ENCODE data around the gene STK31. TPM values are rescaled to one million over a fixed set of nuclear protein-coding genes. Genes with fewer than 3 reads are reported as not detected.
"Not testable (repeated sequence)": the region's sequence is repeated elsewhere in the genome, so short reads cannot be mapped to it uniquely, and the experiment has no call there.

The STK31 gene
- total RNA-seq, 1 donor from 2014 or later = 1.7 TPM

DNA sequence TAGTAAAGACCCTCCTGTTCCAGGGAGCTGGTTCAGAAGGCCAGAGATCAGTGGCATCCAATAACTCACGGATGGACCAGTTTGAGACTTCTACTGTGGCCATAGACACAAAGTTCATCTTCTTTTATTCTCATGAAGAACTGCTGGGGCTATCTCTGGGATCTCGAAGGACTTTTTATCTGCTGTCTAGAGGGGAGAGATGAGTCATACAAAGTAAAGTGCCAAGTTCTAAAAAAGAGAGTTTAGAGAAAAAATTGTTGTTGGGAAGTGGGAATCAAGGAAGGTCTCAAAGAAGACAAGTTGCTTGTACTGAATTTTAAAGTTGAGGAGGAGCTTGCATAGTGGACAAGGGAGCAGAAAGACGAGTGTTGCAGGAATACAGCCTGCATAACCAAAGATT lies 38.0 kb upstream of the STK31 start:
- Mint-ChIP-seq H3K27ac (ENCODE audit: unreplicated experiment) (no peak overlapping the region), H3K4me3 (ENCODE audit: unreplicated experiment) (no peak overlapping the region), H3K9me3 (ENCODE audit: unreplicated experiment) (no peaks in the 10 kb centered on the region), H3K27me3 (ENCODE audit: unreplicated experiment) (peaks cover 2% of the 10 kb centered on the region), H3K4me1 (ENCODE audit: low read depth, unreplicated experiment) (no peaks in the 10 kb centered on the region), H3K36me3 (ENCODE audit: unreplicated experiment) (no peaks in the 10 kb centered on the region)
- TF ChIP-seq, protein P1, sequence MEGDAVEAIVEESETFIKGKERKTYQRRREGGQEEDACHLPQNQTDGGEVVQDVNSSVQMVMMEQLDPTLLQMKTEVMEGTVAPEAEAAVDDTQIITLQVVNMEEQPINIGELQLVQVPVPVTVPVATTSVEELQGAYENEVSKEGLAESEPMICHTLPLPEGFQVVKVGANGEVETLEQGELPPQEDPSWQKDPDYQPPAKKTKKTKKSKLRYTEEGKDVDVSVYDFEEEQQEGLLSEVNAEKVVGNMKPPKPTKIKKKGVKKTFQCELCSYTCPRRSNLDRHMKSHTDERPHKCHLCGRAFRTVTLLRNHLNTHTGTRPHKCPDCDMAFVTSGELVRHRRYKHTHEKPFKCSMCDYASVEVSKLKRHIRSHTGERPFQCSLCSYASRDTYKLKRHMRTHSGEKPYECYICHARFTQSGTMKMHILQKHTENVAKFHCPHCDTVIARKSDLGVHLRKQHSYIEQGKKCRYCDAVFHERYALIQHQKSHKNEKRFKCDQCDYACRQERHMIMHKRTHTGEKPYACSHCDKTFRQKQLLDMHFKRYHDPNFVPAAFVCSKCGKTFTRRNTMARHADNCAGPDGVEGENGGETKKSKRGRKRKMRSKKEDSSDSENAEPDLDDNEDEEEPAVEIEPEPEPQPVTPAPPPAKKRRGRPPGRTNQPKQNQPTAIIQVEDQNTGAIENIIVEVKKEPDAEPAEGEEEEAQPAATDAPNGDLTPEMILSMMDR (IDR thresholded peaks at IDR 0.05; ENCODE audit: partially characterized antibody, unreplicated experiment) = no peak
- no peak for DNase-seq

DNA sequence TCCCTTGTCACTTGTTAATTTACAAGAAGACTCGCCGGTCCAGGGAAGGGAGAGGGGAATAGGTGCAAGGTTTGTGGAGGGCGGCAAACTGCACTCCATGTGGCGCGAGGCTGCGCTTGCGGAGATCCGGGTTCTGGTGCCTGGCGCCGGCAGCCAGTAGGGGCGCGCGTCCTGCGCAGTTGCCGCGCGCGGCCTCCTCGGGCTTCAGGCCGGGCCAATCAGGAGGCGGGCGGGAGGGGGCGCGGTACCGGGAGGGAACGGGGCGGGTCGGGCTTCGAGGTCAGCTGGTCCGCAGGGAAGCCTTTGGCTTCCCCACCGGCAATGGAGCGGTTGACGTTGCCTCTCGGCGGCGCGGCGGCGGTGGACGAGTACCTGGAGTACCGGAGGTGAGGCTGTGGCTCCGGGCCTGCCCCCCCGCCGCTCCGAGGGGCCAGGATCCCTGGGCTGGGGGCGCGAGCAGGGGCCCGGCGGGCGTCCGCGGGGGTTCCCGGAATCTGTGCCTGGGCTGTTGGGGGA lies 30.1 kb upstream of the STK31 start, which contains the start of gene FAM221A:
TSS of gene FAM221A (plus strand) at position 302 of the 516 bp plus-strand sequence. CDS start at position 322, 20 bp downstream.
- Mint-ChIP-seq H3K9me3 (ENCODE audit: unreplicated experiment) (peaks cover 2% of the 10 kb centered on the region), H3K27me3 (ENCODE audit: unreplicated experiment) (no peaks in the 10 kb centered on the region), H3K36me3 (ENCODE audit: unreplicated experiment) (no peaks in the 10 kb centered on the region), H3K4me3 (ENCODE audit: unreplicated experiment) (peak within 1 kb of the TSS; percentile 93), H3K27ac (ENCODE audit: unreplicated experiment) (peak within 1 kb of the TSS; percentile 55), H3K4me1 (ENCODE audit: low read depth, unreplicated experiment) (no peaks in the 10 kb centered on the region)
- TF ChIP-seq, protein P1 (IDR thresholded peaks at IDR 0.05; ENCODE audit: partially characterized antibody, unreplicated experiment) = peak; percentile 78
- DNase-seq = peak; percentile 92

DNA sequence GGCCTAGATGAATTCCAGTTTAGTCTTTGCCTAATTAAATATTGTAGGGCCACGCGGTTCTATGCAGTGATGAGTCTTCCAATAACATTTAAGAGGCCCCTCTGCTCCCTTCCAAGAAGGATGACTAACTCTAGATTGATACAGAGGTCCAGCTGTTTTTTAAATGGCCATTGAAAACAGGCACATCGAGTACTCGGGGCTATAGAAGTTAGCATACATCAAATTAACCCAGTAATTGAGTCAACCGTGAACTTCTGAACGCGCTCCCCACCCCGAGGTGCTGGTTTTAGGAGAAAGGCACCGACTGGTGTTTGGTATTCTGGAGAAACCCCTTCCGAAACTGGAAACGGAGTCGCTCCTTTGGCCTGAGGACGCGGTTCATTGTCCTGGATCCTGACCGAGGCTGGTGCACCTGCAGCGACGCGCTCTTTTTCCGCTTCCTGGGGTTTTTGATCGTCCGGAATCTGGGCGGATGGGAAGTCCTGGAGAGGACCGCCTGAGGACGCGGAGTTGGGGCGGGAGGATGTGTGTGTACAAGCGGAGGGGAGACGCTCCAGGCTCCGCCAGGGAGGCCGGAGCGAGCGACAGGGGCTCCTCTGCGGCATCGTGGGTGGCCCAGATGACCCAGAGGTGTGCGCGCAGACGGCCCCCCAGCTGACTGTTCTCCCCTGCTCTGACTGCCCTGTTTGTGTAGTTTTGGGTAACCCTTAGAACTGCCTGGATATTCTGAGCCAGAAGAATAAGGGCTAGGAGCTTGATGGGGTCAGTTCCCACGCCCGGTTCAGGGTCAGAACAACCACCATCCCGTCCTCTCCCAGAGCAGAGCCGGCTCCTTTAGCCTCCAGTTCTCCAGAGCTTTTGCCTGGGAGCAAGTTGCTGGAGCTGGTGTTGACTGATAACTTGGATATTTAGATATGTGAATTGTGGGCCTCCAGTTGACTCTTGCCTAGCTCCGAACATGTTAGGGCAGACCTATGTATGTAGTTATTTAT lies 29.3 kb upstream of the STK31 start:
- Mint-ChIP-seq H3K27ac (ENCODE audit: unreplicated experiment) (peak overlapping the region; percentile 55), H3K4me3 (ENCODE audit: unreplicated experiment) (peak overlapping the region; percentile 93), H3K4me1 (ENCODE audit: low read depth, unreplicated experiment) (no peaks in the 10 kb centered on the region), H3K27me3 (ENCODE audit: unreplicated experiment) (no peaks in the 10 kb centered on the region), H3K36me3 (ENCODE audit: unreplicated experiment) (no peaks in the 10 kb centered on the region), H3K9me3 (ENCODE audit: unreplicated experiment) (peaks cover 2% of the 10 kb centered on the region)
- peak; percentile 80 for DNase-seq
- TF ChIP-seq, protein P1 (IDR thresholded peaks at IDR 0.05; ENCODE audit: partially characterized antibody, unreplicated experiment) = no peak

DNA sequence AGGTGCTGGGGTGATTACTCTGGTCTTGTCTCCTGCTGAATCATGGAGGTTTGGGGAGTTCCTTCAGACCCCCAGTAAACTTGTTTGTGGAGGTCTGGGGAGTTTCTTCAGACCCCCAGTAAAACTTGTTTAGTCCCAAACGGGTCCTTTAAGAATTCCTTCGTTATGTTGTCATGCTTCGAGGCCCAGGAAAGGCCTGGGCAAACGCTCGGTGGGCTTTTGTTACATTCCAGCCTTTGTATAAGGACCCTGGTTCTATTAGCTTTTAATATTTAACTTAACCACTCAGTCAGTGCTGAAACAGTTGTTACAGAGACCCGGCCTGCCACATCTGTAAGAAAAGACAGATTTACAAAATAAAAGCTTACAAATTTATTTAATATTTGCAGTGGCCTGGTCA lies 26.0 kb upstream of the STK31 start:
- H3K27ac Mint-ChIP-seq (ENCODE audit: unreplicated experiment); H3K4me3 Mint-ChIP-seq (ENCODE audit: unreplicated experiment); H3K27me3 Mint-ChIP-seq (ENCODE audit: unreplicated experiment): not testable (repeated sequence)

DNA sequence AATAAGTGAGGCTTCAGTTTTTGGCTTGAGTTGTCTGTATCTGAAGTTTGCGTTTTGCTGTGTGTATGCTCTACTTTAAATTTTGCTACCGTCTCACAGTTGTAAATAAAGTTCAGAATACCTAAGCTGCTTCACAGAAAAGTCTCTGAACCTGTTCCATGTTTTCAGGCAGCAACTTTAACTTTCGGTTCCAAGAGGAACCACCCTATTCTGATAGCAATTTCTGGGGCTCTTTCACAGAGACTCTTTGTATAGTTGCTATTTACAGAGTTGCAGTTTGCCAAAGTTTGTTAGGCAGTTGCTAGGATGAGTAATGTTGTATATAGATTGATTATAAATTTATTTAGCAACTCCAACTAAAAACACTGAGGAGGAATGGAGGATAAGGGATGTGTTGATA lies 24.3 kb upstream of the STK31 start:
- no peaks in the 10 kb centered on the region for H3K36me3 Mint-ChIP-seq (ENCODE audit: unreplicated experiment)
- TF ChIP-seq, protein P1 (IDR thresholded peaks at IDR 0.05; ENCODE audit: partially characterized antibody, unreplicated experiment) = no peak
- no peaks in the 10 kb centered on the region for H3K27me3 Mint-ChIP-seq (ENCODE audit: unreplicated experiment)
- no peak overlapping the region for H3K4me3 Mint-ChIP-seq (ENCODE audit: unreplicated experiment)
- no peaks in the 10 kb centered on the region for H3K9me3 Mint-ChIP-seq (ENCODE audit: unreplicated experiment)
- no peak for DNase-seq
- no peak overlapping the region for H3K27ac Mint-ChIP-seq (ENCODE audit: unreplicated experiment)
- H3K4me1 Mint-ChIP-seq (ENCODE audit: low read depth, unreplicated experiment) = no peaks in the 10 kb centered on the region

More for the DNA sequence above, 26.0 kb upstream of the STK31 start:
- not testable (repeated sequence) for DNase-seq; H3K9me3 Mint-ChIP-seq (ENCODE audit: unreplicated experiment); H3K4me1 Mint-ChIP-seq (ENCODE audit: low read depth, unreplicated experiment); H3K36me3 Mint-ChIP-seq (ENCODE audit: unreplicated experiment)

Measured in glutamatergic neuron (in vitro differentiated cells).